ENCODE results near the gene REV3L. TPM values are rescaled to one million over a fixed set of nuclear protein-coding genes. Genes with fewer than 3 reads are reported as not detected.

Gene REV3L
- total and polyA plus RNA-seq, 8 donors: 29.3 to 68.6 (median 57.4) TPM

DNA sequence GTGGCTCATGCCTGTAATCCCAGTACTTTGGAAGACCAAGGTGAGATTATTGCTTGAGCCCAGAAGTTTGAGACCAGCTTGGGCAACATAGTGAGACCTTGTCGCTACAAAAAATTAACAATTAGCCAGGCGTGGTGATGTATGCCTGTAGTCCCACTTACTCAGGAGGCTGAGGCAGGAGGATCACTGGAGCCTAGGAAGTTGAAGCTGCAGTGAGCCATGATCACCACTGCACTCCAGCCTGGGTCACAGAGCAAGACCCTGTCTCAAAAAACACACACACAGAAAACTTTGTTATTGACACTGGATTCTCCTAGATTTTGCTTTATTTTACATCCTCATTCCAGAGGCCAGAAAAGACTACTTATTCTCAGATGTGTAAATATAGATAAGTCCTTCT, 9.5 kb upstream of the REV3L start:
- DNase-seq (no peak), ATAC-seq (no peak)
- Histone ChIP-seq H3K27me3 (no peaks in the 10 kb centered on the region), H3K27ac (no peak overlapping the region), H3K4me1 (peaks cover 0 to 7% of the 10 kb centered on the region in 2 donors), H3K4me3 (no peak overlapping the region), H3K9me3 (no peaks in the 10 kb centered on the region), H3K36me3 (no peaks in the 10 kb centered on the region)
- intact Hi-C loops (cut with DNase I): no loop called here
- TF ChIP-seq, protein P1, sequence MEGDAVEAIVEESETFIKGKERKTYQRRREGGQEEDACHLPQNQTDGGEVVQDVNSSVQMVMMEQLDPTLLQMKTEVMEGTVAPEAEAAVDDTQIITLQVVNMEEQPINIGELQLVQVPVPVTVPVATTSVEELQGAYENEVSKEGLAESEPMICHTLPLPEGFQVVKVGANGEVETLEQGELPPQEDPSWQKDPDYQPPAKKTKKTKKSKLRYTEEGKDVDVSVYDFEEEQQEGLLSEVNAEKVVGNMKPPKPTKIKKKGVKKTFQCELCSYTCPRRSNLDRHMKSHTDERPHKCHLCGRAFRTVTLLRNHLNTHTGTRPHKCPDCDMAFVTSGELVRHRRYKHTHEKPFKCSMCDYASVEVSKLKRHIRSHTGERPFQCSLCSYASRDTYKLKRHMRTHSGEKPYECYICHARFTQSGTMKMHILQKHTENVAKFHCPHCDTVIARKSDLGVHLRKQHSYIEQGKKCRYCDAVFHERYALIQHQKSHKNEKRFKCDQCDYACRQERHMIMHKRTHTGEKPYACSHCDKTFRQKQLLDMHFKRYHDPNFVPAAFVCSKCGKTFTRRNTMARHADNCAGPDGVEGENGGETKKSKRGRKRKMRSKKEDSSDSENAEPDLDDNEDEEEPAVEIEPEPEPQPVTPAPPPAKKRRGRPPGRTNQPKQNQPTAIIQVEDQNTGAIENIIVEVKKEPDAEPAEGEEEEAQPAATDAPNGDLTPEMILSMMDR (IDR thresholded peaks at IDR 0.05): no peak

- TF ChIP-seq, protein P1 (IDR thresholded peaks at IDR 0.05): no peak
These were observed 7.0 kb upstream of the REV3L start for GRCh38 chr6:111490067-111490466.

GRCh38 chr6:111487661-111488060, 4.6 kb upstream of the REV3L start:
- intact Hi-C loops (cut with DNase I): no loop called here
- TF ChIP-seq, protein P1 (IDR thresholded peaks at IDR 0.05): no peak

More at GRCh38 chr6:111490067-111490466, 7.0 kb upstream of the REV3L start:
- Histone ChIP-seq H3K4me1 (peaks cover 5 to 27% of the 10 kb centered on the region in 2 donors), H3K4me3 (no peak overlapping the region), H3K9me3 (no peaks in the 10 kb centered on the region), H3K27me3 (no peaks in the 10 kb centered on the region), H3K27ac (no peak overlapping the region), H3K36me3 (no peaks in the 10 kb centered on the region)
- no peak for ATAC-seq
- intact Hi-C loops (cut with DNase I): no loop called here
- no peak for DNase-seq

DNA sequence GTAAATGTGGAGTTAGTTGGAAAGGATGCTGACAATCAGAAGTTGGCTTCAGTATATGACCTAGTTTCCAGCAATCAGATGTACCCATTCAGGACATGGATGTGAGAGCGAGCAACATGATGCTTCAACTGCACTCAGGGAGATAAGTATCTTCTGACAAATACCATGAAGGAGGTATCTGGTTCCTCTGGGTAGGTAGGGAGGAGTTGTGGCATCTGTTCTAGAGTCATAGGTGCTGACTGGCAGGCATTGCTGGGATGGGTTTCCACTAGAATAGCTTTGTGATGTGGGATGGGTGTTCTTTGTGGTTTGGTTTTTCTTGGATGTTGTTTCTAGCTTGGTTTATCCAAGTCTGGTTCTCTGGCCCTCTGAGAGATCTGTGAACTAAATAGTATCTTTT, 3.9 kb upstream of the REV3L start:
- no peak for DNase-seq
- Histone ChIP-seq H3K27ac (peak overlapping the region in 1 of 2 donors; percentile 99), H3K9me3 (no peaks in the 10 kb centered on the region), H3K27me3 (no peaks in the 10 kb centered on the region), H3K4me1 (peaks cover 13 to 36% of the 10 kb centered on the region in 2 donors), H3K4me3 (no peak overlapping the region), H3K36me3 (no peaks in the 10 kb centered on the region)
- ATAC-seq: no peak
- intact Hi-C loops (cut with DNase I): no loop called here
- TF ChIP-seq, protein P1 (IDR thresholded peaks at IDR 0.05): no peak

More at GRCh38 chr6:111487661-111488060, 4.6 kb upstream of the REV3L start:
- H3K4me3 ChIP-seq: no peak overlapping the region
- H3K27ac ChIP-seq: peak overlapping the region; percentile 16 to 99
- DNase-seq: no peak
- no peaks in the 10 kb centered on the region for H3K9me3 ChIP-seq
- H3K36me3 ChIP-seq: no peaks in the 10 kb centered on the region
- H3K4me1 ChIP-seq: peaks cover 13 to 36% of the 10 kb centered on the region in 2 donors
- ATAC-seq: no peak
- H3K27me3 ChIP-seq: no peaks in the 10 kb centered on the region

GRCh38 chr6:111486475-111486874, 3.5 kb upstream of the REV3L start:
- intact Hi-C loops (cut with DNase I): no loop called here
- H3K27me3 ChIP-seq: no peaks in the 10 kb centered on the region
- DNase-seq: no peak
- peaks cover 13 to 39% of the 10 kb centered on the region in 2 donors for H3K4me1 ChIP-seq
- no peak overlapping the region for H3K4me3 ChIP-seq
- no peak for ATAC-seq
- no peaks in the 10 kb centered on the region for H3K36me3 ChIP-seq
- no peaks in the 10 kb centered on the region for H3K9me3 ChIP-seq
- TF ChIP-seq, protein P1 (IDR thresholded peaks at IDR 0.05): no peak
- H3K27ac ChIP-seq: peak overlapping the region in 1 of 2 donors; percentile 99

Data from left lung (tissue), 10 donors.